ENCODE data around the gene ZSWIM8.
"Not testable (repeated sequence)": the region's sequence is repeated elsewhere in the genome, so short reads cannot be mapped to it uniquely, and the experiment has no call there.

ZSWIM8 gene, protein sequence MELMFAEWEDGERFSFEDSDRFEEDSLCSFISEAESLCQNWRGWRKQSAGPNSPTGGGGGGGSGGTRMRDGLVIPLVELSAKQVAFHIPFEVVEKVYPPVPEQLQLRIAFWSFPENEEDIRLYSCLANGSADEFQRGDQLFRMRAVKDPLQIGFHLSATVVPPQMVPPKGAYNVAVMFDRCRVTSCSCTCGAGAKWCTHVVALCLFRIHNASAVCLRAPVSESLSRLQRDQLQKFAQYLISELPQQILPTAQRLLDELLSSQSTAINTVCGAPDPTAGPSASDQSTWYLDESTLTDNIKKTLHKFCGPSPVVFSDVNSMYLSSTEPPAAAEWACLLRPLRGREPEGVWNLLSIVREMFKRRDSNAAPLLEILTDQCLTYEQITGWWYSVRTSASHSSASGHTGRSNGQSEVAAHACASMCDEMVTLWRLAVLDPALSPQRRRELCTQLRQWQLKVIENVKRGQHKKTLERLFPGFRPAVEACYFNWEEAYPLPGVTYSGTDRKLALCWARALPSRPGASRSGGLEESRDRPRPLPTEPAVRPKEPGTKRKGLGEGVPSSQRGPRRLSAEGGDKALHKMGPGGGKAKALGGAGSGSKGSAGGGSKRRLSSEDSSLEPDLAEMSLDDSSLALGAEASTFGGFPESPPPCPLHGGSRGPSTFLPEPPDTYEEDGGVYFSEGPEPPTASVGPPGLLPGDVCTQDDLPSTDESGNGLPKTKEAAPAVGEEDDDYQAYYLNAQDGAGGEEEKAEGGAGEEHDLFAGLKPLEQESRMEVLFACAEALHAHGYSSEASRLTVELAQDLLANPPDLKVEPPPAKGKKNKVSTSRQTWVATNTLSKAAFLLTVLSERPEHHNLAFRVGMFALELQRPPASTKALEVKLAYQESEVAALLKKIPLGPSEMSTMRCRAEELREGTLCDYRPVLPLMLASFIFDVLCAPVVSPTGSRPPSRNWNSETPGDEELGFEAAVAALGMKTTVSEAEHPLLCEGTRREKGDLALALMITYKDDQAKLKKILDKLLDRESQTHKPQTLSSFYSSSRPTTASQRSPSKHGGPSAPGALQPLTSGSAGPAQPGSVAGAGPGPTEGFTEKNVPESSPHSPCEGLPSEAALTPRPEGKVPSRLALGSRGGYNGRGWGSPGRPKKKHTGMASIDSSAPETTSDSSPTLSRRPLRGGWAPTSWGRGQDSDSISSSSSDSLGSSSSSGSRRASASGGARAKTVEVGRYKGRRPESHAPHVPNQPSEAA (N-terminal part only)

DNA sequence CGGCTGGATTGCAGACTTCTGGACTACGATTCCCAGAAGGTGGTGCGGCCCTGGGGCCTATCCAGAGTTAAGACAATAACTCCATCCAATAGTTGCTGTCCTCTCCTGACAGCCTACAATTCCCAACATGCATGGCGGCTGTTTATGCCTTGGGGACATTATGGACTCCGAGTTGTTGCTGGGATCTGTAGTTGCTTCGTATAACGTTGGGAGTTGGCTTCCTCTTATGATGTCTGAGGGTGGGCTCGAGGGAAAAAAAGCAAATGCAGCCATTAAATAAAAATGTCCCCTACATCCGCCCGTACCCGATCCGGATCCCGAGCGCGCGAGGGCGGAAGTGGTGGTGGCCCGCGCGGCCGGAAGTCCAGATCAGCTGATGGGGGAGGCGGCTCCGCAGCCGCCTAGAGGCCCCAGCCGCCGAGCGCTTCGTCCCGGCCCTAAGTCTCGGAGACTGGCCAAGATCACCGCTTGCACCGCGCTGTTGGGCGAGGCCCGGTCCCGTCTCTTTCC is at the start of gene ZSWIM8:
ZSWIM8 (plus strand) TSS at position 396 of the 510 bp plus-strand sequence. CDS start 273 bp downstream, outside the sequence.
- DNase-seq (ENCODE audit: low read depth): peak; percentile 97

DNA sequence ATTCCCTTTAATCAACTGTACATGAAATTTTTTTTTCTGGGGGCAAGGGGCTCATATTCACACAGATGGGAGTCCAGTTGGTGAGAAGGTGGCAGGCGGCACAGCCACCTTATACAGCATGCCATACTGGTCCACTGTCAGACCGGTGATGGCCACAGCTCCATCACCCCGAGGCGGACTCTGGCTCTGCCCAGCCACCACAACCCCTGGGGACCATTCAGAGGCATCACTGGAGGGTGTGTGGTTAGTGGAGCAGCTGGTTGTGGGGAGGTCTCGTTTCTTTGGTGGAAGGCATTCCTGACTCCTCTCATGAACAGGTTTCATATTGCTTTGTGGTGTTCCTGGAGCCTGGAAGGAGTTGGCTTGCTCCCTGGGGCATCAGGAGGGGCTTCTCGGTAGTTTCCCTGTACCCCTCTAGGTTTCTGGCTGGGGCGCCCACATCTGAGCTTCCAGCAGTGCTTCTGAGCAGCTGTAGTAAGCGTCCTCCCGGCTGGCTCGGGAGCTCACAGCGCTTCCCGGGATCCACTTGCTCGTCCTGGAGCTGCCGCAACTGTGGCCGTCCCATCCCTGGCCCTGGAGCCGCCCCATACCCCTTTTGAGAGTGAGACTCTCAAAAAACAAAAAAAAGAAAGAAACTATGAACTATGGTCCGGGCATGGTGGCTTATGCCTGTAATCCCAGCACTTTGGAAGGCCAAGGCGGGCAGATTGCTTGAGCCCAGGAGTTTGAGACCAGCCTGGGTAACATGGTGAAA is 44.7 kb upstream of the ZSWIM8 start:
- DNase-seq (ENCODE audit: low read depth): not testable (repeated sequence)

DNA sequence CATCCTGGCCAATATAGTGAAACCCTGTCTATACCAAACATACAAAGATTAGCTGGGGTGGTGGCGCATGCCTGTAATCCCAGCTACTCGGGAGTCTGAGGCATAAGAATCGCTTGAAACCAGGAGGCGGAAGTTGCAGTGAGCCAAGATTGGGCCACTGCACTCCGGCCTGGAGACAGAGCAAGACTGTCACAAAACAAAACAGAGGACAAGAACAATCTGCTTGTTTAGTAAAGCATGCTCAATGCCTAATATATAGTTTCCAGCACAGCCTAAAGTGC is 43.0 kb upstream of the ZSWIM8 start:
- DNase-seq (ENCODE audit: low read depth): no peak

DNA sequence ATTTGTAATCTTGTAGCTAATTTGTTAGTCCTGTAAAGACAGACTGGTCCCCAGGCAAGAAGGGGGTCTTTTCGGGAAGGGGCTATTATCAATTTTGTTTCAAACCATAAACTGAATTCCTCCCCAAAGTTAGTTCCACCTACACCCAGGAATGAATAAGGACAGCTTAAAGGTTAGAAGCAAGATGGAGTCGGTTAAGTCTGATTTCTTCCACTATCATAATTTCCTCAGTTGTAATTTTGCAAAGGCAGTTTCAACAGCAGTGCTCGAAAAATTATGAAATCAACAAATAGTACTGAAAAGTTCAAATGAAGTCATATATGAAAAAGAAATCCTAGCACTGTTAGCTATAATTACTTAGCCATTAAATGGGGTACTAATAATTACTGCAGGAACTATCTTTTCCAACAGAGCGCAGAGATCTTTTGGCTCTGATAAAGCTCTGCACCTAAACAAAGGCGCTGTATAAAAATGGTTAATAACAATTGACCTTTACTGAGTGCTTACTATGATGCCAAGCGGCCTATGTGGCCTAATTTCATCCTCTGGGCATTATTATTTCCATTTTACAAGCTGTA is 42.0 kb upstream of the ZSWIM8 start:
- no peak for DNase-seq (ENCODE audit: low read depth)

DNA sequence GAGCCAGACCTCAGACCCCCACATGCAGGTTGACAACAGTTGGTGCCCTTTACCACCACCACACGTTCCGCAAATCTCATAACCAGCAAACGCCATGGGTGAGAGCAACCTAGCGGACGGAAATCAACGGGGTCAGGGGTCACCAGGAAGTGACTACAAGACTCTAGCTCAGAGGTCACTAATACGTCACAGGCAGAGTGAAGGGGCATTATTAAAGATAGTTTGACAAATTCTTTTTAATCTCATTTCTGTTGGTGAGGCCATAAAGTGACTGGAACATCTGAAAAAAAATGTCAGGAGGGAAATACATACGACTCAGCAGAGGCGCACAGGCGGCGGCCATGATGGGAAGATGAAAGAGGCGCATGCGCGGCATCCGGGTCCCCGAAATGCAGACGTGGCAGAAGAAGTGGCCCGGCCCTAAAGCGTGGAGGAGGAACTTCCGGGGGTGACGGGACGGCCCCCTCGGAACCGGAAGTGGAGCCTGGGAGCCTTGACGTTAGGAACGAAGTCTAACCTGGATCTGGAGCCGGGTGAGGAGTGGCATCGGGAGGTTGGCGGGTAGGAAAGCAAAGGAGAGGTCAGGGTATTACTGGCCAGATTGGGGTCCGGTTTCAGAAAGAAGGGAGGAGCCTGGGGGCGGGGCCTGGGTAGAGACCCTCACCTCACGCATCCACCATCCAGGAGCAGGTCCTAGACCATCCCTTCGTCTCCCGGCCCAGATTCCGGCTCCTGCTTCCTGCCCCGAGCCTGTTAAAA is 41.3 kb upstream of the ZSWIM8 start, which contains the start of gene SEC24C:
SEC24C (plus strand) TSS at position 468 of the 759 bp plus-strand sequence. CDS start 2,461 bp downstream, outside the sequence.
- DNase-seq (ENCODE audit: low read depth): peak; percentile 95

DNA sequence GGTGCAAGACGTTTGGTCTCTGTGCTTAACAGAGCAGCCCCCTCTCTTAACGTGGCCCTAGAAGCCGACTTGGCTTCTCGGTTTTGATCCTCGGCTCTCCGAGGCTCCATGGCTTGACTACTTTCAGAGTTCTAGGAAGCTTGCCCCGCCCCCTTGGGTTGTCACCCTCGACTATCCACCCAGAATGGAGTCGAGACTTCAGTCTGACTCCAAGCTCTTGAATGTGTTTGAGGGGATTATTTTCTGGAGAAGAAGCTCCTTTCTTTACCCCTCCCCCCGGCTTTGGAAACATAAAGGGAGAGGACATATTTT is 40.8 kb upstream of the ZSWIM8 start:
- peak; percentile 47 for DNase-seq (ENCODE audit: low read depth)

DNA sequence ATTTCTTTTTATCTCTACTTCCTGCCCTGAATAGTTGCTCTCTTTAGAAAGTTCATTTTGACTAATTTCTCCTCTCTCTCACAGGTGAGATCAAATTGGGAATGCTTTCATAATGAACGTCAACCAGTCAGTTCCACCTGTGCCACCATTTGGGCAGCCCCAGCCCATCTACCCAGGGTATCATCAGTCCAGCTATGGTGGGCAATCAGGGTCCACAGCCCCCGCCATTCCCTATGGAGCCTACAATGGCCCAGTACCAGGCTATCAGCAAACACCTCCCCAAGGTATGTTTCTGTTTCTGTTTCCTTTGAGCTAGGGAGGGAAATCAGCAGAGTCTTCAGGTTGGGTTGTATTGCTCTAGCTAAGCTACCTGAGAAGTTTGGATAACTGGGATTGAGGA is 38.7 kb upstream of the ZSWIM8 start:
- DNase-seq (ENCODE audit: low read depth): no peak

DNA sequence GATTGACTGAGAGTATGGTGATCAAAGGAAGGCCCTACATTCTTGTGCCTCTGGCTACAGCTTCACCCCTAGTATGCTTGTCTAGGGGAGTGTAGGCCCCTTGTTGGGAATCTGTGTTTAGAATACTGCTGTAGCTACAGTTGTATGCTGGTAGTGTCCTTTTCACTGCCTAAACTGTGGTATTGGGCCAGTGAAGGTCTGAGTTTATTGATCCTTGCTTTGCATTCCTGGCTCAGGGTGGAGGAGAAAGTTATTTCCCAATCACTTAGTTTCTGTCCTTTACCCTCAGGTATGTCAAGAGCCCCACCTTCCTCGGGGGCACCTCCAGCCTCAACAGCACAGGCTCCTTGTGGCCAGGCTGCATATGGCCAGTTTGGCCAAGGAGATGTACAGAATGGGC is 34.6 kb upstream of the ZSWIM8 start:
- DNase-seq (ENCODE audit: low read depth): no peak

DNA sequence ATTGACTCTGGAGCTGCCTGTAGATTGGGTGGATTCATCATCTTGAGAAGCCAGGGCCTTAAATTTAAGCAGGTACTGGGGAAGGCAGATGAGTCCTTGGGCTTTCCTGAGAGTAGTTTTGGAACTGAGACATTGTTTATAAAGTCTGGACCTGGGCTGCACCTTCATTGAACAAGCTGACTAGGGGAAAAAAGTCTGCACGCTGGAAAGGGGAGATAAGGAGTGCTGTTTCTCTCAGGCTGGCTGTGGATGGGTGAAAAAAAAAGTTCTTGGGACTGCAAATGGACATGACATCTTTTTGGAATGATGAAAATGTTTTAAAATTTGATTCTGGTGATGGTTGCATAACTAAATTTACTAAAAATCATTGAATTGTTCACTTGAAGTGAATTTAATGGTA is 29.2 kb upstream of the ZSWIM8 start:
- DNase-seq (ENCODE audit: low read depth): no peak

DNA sequence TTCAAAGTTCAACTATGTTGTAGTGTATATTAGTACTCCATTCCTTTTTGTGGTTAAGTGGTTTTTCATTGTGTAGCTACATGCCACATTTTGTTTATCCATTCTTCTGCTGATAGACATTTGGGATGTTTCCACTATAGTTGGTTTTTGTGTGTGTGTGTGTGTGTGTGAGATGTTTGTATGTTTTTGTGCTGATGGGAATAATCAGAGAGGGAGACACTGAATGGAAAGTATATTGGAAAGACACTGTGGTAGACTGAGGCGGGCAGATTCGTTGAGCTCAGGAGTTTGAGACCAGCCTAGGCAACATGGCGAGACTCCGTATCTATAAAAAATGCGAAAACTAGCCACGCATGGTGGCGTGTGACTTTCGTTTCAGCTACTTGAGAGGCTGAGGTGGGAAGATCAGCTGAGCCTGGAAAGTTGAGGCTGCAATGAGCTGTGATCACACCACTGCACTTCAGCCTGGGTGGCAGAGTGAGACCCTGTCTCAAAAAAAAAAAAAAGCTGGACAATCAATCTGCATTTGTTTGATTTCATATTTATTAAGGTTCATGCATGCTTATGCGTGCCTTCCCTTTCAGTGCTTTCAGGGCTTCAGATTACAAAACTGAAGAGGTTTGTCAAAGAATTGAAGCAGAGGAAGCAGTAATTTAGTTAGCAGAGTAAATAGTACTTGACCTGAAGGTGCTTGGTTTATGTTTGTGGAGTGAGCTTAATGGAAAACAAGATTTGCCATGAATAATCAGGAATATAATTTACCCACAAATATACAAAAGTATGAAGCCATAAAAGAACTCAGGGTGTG is 26.5 kb upstream of the ZSWIM8 start:
- no peak for DNase-seq (ENCODE audit: low read depth)

DNA sequence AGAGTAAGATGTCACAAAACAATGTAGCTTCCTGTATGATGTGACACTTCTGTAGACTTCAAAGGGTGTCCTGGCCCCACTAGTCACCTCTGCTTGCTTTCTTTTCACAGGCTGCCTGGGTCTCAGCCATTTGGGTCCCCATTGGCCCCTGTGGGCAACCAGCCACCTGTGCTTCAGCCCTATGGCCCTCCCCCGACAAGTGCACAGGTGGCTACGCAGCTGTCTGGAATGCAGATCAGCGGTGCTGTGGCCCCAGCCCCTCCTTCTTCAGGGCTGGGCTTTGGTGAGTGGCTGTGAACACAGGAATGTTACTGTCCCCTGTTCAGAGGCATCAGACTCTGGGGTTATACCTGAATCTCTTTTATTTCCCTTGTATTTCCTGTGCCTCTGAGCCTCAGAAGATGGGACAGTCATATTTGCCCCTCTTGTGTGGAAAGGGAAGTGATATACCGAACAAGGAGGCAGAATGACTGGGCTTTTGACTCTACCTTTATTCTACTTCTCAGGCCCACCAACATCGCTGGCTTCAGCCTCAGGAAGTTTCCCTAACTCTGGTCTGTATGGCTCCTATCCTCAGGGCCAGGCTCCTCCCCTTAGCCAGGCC is 25.8 kb upstream of the ZSWIM8 start:
- DNase-seq (ENCODE audit: low read depth): no peak

DNA sequence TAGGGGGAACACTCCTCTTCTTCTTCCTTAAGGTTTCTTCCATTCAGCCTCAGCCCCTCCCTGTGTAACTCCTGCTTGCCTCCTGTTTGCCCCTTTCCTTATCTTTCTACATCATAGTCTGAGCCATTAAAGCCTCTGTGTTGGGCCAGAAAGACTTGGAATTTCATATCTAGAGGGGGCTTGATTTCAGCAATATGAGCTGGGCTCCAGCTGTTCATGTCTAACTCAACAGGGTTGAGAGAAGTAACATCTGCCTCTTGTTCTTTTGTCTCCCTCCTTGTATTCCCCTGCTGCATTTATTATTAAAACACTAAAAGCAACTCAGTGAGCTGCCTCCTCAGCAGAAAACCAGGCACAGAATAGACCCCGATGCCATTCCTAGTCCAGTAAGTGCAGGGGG is 23.6 kb upstream of the ZSWIM8 start:
- no peak for DNase-seq (ENCODE audit: low read depth)

DNA sequence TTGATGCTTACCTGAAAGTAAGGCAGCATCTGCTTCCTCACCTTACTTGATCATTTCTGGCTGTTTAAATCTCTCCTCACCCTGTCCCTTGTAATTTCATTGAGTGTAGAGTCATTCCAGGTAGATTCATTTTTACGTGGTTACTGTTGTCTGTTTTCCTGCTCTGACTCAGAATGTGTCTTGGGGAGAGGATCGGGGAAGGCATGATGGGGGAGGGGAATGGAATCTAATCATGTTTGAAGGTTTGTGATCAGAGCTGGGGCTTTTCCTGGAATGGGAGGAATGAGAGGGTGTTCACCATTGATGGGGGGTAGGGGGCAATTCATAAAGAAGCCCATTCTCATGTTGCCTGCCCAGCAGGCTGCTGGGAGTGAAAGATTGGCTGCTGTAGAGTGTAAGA is 22.5 kb upstream of the ZSWIM8 start:
- DNase-seq (ENCODE audit: low read depth): no peak

DNA sequence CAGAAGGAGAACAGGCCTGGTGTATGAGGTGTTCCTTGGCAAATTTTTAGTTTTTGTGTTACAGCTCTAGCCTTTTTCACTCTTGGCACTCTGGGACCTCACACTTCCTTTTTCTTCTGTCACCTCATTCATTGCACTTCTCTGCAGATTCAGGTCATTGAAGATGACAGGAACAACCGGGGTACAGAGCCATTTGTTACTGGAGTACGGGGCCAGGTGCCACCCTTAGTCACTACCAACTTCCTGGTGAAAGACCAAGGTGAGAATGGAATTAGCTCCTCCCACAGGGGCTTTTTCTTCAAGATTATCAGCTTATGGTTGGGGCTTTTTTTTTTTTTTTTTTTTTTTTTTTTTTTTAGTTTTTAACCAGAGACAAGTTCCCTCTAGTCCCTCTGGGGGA is 22.1 kb upstream of the ZSWIM8 start:
- no peak for DNase-seq (ENCODE audit: low read depth)

DNA sequence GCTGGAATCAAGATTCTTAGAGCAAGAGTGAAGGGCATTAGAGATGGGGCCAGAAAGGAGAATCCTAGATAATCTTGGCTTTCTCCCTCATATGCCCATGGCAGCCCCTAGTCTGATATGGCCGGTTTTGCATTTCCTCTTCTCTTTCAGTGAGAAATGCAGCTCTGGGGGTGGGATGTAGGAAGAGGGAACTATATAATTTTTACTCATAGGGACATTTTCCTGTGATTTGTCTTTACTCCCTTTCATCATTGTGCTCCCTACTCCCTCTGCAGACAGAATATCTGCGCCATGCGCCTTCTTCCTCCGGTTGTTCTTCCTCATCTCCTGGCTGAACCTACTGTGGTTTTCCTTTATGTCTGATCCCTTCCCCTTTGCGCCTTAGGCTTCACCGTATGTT is 20.3 kb upstream of the ZSWIM8 start:
- DNase-seq (ENCODE audit: low read depth): no peak

DNA sequence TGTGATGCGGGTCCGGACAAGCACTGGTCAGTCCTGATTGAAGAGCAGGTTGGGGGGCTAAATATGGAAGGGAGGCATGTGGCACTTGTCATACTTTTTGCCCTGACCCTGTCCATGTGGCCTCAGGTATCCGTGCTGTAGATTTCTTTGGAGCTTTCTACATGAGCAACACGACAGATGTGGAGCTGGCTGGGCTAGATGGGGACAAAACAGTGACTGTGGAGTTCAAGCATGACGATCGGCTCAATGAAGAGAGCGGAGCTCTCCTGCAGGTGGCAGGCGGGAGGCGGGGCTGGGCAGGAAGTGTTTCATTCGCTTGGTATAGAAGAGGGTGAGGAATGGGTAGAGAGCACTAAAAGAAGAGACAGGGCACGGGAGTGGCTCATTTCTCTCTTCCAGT is 16.5 kb upstream of the ZSWIM8 start:
- DNase-seq (ENCODE audit: low read depth): no peak

DNA sequence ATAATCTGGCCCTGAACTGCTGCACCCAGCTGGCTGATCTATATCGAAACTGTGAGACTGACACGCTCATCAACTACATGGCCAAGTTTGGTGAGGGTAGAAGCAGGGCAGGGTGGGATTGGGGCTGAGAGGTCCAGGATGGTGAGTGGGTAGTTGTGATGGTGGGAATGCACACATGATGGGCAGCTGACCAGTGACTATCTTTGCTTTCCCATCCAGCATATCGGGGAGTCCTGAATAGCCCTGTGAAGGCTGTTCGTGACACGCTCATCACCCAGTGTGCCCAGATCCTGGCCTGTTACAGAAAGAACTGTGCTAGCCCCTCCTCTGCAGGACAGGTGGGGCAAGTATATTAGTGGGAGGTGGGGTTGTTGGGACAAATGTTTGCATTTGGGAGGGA is 16.0 kb upstream of the ZSWIM8 start:
- no peak for DNase-seq (ENCODE audit: low read depth)

DNA sequence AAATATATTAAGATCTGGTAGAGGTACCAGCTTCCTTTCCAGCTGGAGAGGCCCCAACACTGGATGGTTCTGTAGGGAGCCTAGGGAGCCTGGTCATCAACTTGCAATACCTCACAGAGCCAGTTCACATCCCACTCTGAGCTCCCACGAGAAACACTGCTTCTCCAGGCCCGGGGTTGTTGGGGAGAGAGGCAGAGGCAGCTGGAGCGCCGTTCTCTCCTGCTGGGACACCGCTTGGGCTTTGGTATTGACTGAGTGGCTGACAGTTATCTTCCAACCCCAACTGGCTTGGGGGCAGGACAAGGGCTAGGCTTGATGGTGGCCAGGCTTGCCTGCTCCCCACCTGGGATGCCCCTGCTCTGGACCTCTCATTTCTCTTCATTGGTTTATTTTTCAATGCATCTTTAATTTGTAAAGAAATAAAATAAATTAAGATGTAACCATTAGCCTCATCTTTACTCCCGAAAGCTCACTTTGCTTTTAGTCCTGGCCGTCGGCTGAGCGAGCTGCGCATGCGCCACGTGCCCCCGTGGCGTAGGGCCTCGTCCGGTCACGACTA is 13.6 kb upstream of the ZSWIM8 start:
- peak; percentile 12 for DNase-seq (ENCODE audit: low read depth)

Data from fibroblast of gingiva (primary cell).